Small intestine (tissue), 7 donors: ENCODE data around the gene KAT6B. TPM values are rescaled to one million over a fixed set of nuclear protein-coding genes. Genes with fewer than 3 reads are reported as not detected.

Experiments used
- DNase-seq, 2 donors: peaks; one replicate each; pipeline versions ENCODE4 v3.0.0 to v3.0.0-alpha.2; 2013
- FAIRE-seq: peaks from 2 replicates; lab custom pipeline; 2012; peaks lifted over from hg19 to GRCh38; lab: Jason Lieb, UNC
- H3K27ac ChIP-seq, 3 donors: one replicate each; pipeline ENCODE4 v1.5.1; 2013; ENCODE audit warnings: low read length in 2 of 3, mild to moderate bottlenecking in 2 of 3, control low read depth in 1 of 3, inconsistent platforms in 1 of 3, low read depth in 1 of 3, moderate library complexity in 1 of 3
- H3K27me3 ChIP-seq, 3 donors: one replicate each; pipeline ENCODE4 v1.6.1; 2013; ENCODE audit warnings: low read length in 3 of 3, inconsistent platforms in 1 of 3; ENCODE audit not compliant: control insufficient read depth in 3 of 3, insufficient read depth in 3 of 3
- H3K36me3 ChIP-seq, 3 donors: one replicate each; pipeline ENCODE4 v1.6.1; 2013; ENCODE audit warnings: low read length in 3 of 3, inconsistent platforms in 1 of 3, low read depth in 1 of 3, mild to moderate bottlenecking in 1 of 3, moderate library complexity in 1 of 3; ENCODE audit not compliant: control insufficient read depth in 3 of 3, insufficient read depth in 2 of 3
- H3K4me1 ChIP-seq, 3 donors: one replicate each; pipeline ENCODE4 v1.6.1; 2013; ENCODE audit warnings: low read length in 2 of 3, inconsistent platforms in 1 of 3, low read depth in 1 of 3, mild to moderate bottlenecking in 1 of 3, moderate library complexity in 1 of 3; ENCODE audit not compliant: control insufficient read depth in 3 of 3, insufficient read depth in 2 of 3
- H3K4me3 ChIP-seq, 3 donors: one replicate each; pipeline ENCODE4 v1.5.1; 2013; ENCODE audit warnings: low read length in 3 of 3, control low read depth in 1 of 3, inconsistent platforms in 1 of 3, low read depth in 1 of 3, mild to moderate bottlenecking in 1 of 3, moderate library complexity in 1 of 3
- H3K9me3 ChIP-seq, 2 donors: one replicate each; pipeline ENCODE4 v1.6.1; 2013; ENCODE audit warnings: low read depth in 1 of 2, low read length in 1 of 2; ENCODE audit not compliant: control insufficient read depth in 2 of 2, insufficient read depth in 1 of 2
- WGBS, 3 donors: extraction: QIAGEN DNeasy Blood & Tissue Kit; methylation state at CpG; one replicate each; pipeline ENCODE4 v1.1.7; 2013; 5-methylcytosine and 5-hydroxymethylcytosine counted together
- polyA plus RNA-seq, 4 donors: library from polyadenylated mRNA; stranded (reverse) in 3 of 4; unstranded in 1 of 4; fragments of 200-250 nt in 3 of 4; fragments of 120-200 nt in 1 of 4; gene quantifications; one replicate each; pipeline versions ENCODE4 v1.2.1 to v1.2.3, GENCODE V29; 2013
- donor health status: healthy with polysubstance abuse.
- donor health status: control.
- donor health status: control.
- donor health status: Bipolar disorder and iron deficiency.
- donor health status: healthy.

KAT6B gene
- polyA plus RNA-seq, 4 donors: 4.6 to 16.2 (median 5.9) TPM

- H3K4me1 ChIP-seq: no peaks in the 10 kb centered on the region
- DNase-seq (no peak), FAIRE-seq (no peak)
- no peaks in the 10 kb centered on the region for H3K36me3 ChIP-seq
- WGBS, 3 donors: 89 to 91% (median 89%) methylated on average over 4 of the region's 4 CpGs
- H3K27me3 ChIP-seq: no peaks in the 10 kb centered on the region
- no peaks in the 10 kb centered on the region for H3K9me3 ChIP-seq
- no peak overlapping the region for H3K27ac ChIP-seq
- no peak overlapping the region for H3K4me3 ChIP-seq
Measured at GRCh38 chr10:74962517-74962916, 136.1 kb downstream of the KAT6B start.

- H3K27me3 ChIP-seq: no peaks in the 10 kb centered on the region
- no peaks in the 10 kb centered on the region for H3K9me3 ChIP-seq
- no peak overlapping the region for H3K27ac ChIP-seq
- no peak for FAIRE-seq
- H3K36me3 ChIP-seq: no peaks in the 10 kb centered on the region
- peaks cover 0 to 3% (median 0%) of the 10 kb centered on the region in 3 donors for H3K4me1 ChIP-seq
- 87 to 96% (median 94%) methylated on average over 3 of the region's 3 CpGs for WGBS, 3 donors
- DNase-seq: no peak
- no peak overlapping the region for H3K4me3 ChIP-seq
Measured at GRCh38 chr10:74963549-74963948, 137.1 kb downstream of the KAT6B start.

- Histone ChIP-seq H3K36me3 (no peaks in the 10 kb centered on the region), H3K9me3 (no peaks in the 10 kb centered on the region), H3K4me1 (peaks cover 2 to 8% (median 5%) of the 10 kb centered on the region in 3 donors), H3K4me3 (no peak overlapping the region), H3K27ac (peak overlapping the region in 2 of 3 donors; percentile 26 to 67), H3K27me3 (no peaks in the 10 kb centered on the region)
- no peak for FAIRE-seq
- WGBS, 3 donors: 25 to 37% (median 36%) methylated on average over 5 of the region's 5 CpGs
- DNase-seq: peak; percentile 18 to 46
Measured at GRCh38 chr10:74967911-74968666, 141.7 kb downstream of the KAT6B start.

GRCh38 chr10:74968667-74969061 is 142.3 kb downstream of the KAT6B start:
- DNase-seq (no peak), FAIRE-seq (no peak)
- Histone ChIP-seq H3K4me3 (no peak overlapping the region), H3K27ac (no peak overlapping the region), H3K36me3 (no peaks in the 10 kb centered on the region), H3K27me3 (no peaks in the 10 kb centered on the region), H3K4me1 (peaks cover 2 to 8% (median 5%) of the 10 kb centered on the region in 3 donors), H3K9me3 (no peaks in the 10 kb centered on the region)
- WGBS, 3 donors: 63 to 72% (median 68%) methylated on average over 4 of the region's 4 CpGs

DNA sequence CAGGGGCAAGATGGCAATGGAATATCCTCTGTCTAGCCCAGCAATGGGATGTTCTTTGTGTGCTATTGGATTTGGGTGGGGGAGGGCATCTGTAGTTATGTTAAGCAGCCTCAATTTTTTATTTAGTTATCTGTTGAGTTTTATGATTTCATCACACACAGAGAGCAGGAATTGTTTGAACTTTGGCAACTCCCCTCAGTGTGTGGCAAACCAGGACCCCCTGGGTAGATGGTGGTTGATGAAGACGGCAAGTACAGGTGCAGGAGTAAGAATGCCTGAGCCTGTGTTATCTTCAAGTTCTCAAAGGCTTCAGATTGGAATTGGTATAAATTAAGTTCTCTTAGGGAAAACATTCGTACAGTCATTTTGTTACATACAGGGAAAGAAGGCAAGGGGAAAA is 142.7 kb downstream of the KAT6B start:
- WGBS, 3 donors: 90 to 97% (median 95%) methylated on average over 2 of the region's 2 CpGs
- H3K36me3 ChIP-seq: no peaks in the 10 kb centered on the region
- no peak for DNase-seq
- no peak overlapping the region for H3K27ac ChIP-seq
- H3K27me3 ChIP-seq: no peaks in the 10 kb centered on the region
- H3K9me3 ChIP-seq: no peaks in the 10 kb centered on the region
- FAIRE-seq: no peak
- no peak overlapping the region for H3K4me3 ChIP-seq
- H3K4me1 ChIP-seq: peaks cover 2 to 8% (median 5%) of the 10 kb centered on the region in 3 donors

- Histone ChIP-seq H3K4me3 (no peak overlapping the region), H3K27me3 (no peaks in the 10 kb centered on the region), H3K4me1 (peaks cover 2 to 8% (median 5%) of the 10 kb centered on the region in 3 donors), H3K36me3 (no peaks in the 10 kb centered on the region), H3K9me3 (no peaks in the 10 kb centered on the region), H3K27ac (no peak overlapping the region)
- FAIRE-seq (no peak), DNase-seq (no peak)
- WGBS, 3 donors: 97 to 99% (median 98%) methylated on average over 4 of the region's 4 CpGs
Measured at GRCh38 chr10:74969530-74969929, 143.1 kb downstream of the KAT6B start.

GRCh38 chr10:74973741-74974392 is 147.5 kb downstream of the KAT6B start:
- FAIRE-seq (no peak), DNase-seq (no peak)
- Histone ChIP-seq H3K27me3 (no peaks in the 10 kb centered on the region), H3K9me3 (no peaks in the 10 kb centered on the region), H3K4me1 (peaks cover 0 to 2% (median 1%) of the 10 kb centered on the region in 3 donors), H3K27ac (no peak overlapping the region), H3K4me3 (no peak overlapping the region), H3K36me3 (peaks cover 4 to 9% (median 6%) of the 10 kb centered on the region in 3 donors)
- WGBS, 3 donors: 74 to 84% (median 75%) methylated on average over 2 of the region's 2 CpGs

GRCh38 chr10:74975758-74976157 is 149.4 kb downstream of the KAT6B start:
- 90 to 94% (median 91%) methylated on average over 9 of the region's 9 CpGs for WGBS, 3 donors
- Histone ChIP-seq H3K36me3 (peaks cover 4 to 12% (median 6%) of the 10 kb centered on the region in 3 donors), H3K9me3 (no peaks in the 10 kb centered on the region), H3K27me3 (no peaks in the 10 kb centered on the region), H3K4me3 (no peak overlapping the region), H3K27ac (no peak overlapping the region), H3K4me1 (no peaks in the 10 kb centered on the region)
- FAIRE-seq (no peak), DNase-seq (no peak)
